HepG2 (cell line): ENCODE results near the gene RPS10. TPM values are rescaled to one million over a fixed set of nuclear protein-coding genes. Genes with fewer than 3 reads are reported as not detected.

Source experiments
- ARID2 ChIP-seq: sonication (generic); formaldehyde crosslinking; IDR thresholded peaks from 2 replicates; pipeline ENCODE4 v1.8.1; 2022; ENCODE audit warnings: mild to moderate bottlenecking, missing genetic modification reagents, borderline replicate concordance
- EED ChIP-seq: sonication (generic); formaldehyde crosslinking; IDR thresholded peaks from 2 replicates; pipeline ENCODE4 v1.5.0; 2020; ENCODE audit warnings: mild to moderate bottlenecking, missing genetic modification reagents
- HDAC2 ChIP-seq: sonication (generic); formaldehyde crosslinking; IDR thresholded peaks from 2 replicates; pipeline ENCODE4 v1.4.0; 2020; ENCODE audit warnings: missing genetic modification reagents
- HMG20A ChIP-seq: IDR thresholded peaks from 2 replicates; pipeline ENCODE4 v1.6.1; 2016; ENCODE audit warnings: borderline replicate concordance
- HMGXB4 ChIP-seq, 2 experiments: sonication (generic) in 1 of 2; formaldehyde crosslinking in 1 of 2; IDR thresholded peaks; 2 replicates each; pipeline versions ENCODE4 v1.4.0 to v1.6.1; 2018 to 2020; ENCODE audit warnings: missing genetic modification reagents in 2 of 2, borderline replicate concordance in 1 of 2, low read depth in 1 of 2, mild to moderate bottlenecking in 1 of 2, missing biosample characterization in 1 of 2
- HNF4A ChIP-seq: sonication (generic); formaldehyde crosslinking; IDR thresholded peaks from 2 replicates; pipeline ENCODE4 v1.4.0; 2020; ENCODE audit warnings: missing genetic modification reagents
- KLF16 ChIP-seq, 2 experiments: sonication (generic) in 1 of 2; formaldehyde crosslinking in 1 of 2; IDR thresholded peaks; 2 replicates each; pipeline versions ENCODE4 v1.6.1 to v1.8.0; 2016 to 2023; ENCODE audit warnings: missing genetic modification reagents in 2 of 2, missing compliant biosample characterization in 1 of 2
- KMT2B ChIP-seq: IDR thresholded peaks from 2 replicates; pipeline ENCODE4 v1.6.1; 2016; ENCODE audit warnings: missing genetic modification reagents, missing compliant biosample characterization
- NR2F6 ChIP-seq, 2 experiments: IDR thresholded peaks; 2 replicates each; pipeline ENCODE4 v1.6.1; 2016; ENCODE audit warnings: antibody characterized with exemption in 1 of 2, mild to moderate bottlenecking in 1 of 2
- POLR2AphosphoS2 ChIP-seq: IDR thresholded peaks from 2 replicates; pipeline ENCODE4 v1.6.1; 2011; ENCODE audit warnings: low read depth, low read length, improper control_type of control experiment
- PPARG ChIP-seq: conservative IDR thresholded peaks from 2 replicates; pipeline ENCODE4 v1.6.1; 2016; ENCODE audit warnings: missing biosample characterization, missing genetic modification reagents
- RFX3 ChIP-seq: IDR thresholded peaks from 2 replicates; pipeline ENCODE4 v1.6.1; 2016; ENCODE audit warnings: missing biosample characterization, missing genetic modification reagents
- SPEN ChIP-seq: sonication (generic); formaldehyde crosslinking; IDR thresholded peaks from 2 replicates; pipeline ENCODE4 v1.5.1; 2020; ENCODE audit warnings: low read depth, mild to moderate bottlenecking, missing genetic modification reagents
- SSRP1 ChIP-seq: IDR thresholded peaks from 2 replicates; pipeline ENCODE4 v1.6.1; 2016; ENCODE audit warnings: control low read depth
- TFDP1 ChIP-seq: IDR thresholded peaks from 2 replicates; pipeline ENCODE4 v1.6.1; 2016; ENCODE audit warnings: missing compliant biosample characterization, missing genetic modification reagents, borderline replicate concordance
- YEATS2 ChIP-seq: sonication (generic); formaldehyde crosslinking; IDR thresholded peaks from 2 replicates; pipeline ENCODE4 v1.4.0; 2020; ENCODE audit warnings: missing genetic modification reagents, borderline replicate concordance
- ZBTB25 ChIP-seq: IDR thresholded peaks from 2 replicates; pipeline ENCODE4 v1.6.1; 2018; ENCODE audit warnings: missing genetic modification reagents
- ZNF12 ChIP-seq: sonication (generic); formaldehyde crosslinking; IDR thresholded peaks from 2 replicates; pipeline ENCODE4 v1.5.0; 2020; ENCODE audit warnings: missing genetic modification reagents
- ZNF7 ChIP-seq: IDR thresholded peaks from 2 replicates; pipeline ENCODE4 v1.6.1; 2016; ENCODE audit warnings: missing biosample characterization, missing genetic modification reagents
- ZSCAN9 ChIP-seq: IDR thresholded peaks from 2 replicates; pipeline ENCODE4 v1.6.1; 2016; ENCODE audit warnings: borderline replicate concordance
- polyA plus RNA-seq, 8 experiments: library from polyadenylated mRNA; depleted of rRNA in 3 of 8; stranded (reverse) in 7 of 8; unstranded in 1 of 8; fragments of >200 nt; fragmentation: Illumina TruSeq in 4 of 8; extraction: Trizol in 4 of 8; gene quantifications; 2 replicates each; pipeline versions ENCODE4 v1.2.1 to v1.2.3, GENCODE V29; 2011 to 2016; ENCODE audit warnings: low read depth in 4 of 8, missing spikeins in 1 of 8, mixed read lengths in 1 of 8; ENCODE audit not compliant: insufficient read depth in 1 of 8
- total RNA-seq, 5 experiments: library from RNA; depleted of rRNA; stranded (reverse); fragments of >200 nt; fragmentation: Illumina TruSeq; extraction: Trizol; gene quantifications; 2 replicates each; pipeline ENCODE4 v1.2.3, GENCODE V29; 2016; ENCODE audit warnings: low read depth in 1 of 5
- TF ChIP-seq, protein P1 (sequence below): sonication (generic); formaldehyde crosslinking; IDR thresholded peaks from 2 replicates; pipeline ENCODE4 v1.5.0; 2020; ENCODE audit warnings: mild to moderate bottlenecking, missing genetic modification reagents

Gene RPS10
- total and polyA plus RNA-seq, 2 of the 13 experiments (the other 11 are each of a cell fraction or from before 2014, with no cell fraction given): 2,909 to 4,648 TPM

DNA sequence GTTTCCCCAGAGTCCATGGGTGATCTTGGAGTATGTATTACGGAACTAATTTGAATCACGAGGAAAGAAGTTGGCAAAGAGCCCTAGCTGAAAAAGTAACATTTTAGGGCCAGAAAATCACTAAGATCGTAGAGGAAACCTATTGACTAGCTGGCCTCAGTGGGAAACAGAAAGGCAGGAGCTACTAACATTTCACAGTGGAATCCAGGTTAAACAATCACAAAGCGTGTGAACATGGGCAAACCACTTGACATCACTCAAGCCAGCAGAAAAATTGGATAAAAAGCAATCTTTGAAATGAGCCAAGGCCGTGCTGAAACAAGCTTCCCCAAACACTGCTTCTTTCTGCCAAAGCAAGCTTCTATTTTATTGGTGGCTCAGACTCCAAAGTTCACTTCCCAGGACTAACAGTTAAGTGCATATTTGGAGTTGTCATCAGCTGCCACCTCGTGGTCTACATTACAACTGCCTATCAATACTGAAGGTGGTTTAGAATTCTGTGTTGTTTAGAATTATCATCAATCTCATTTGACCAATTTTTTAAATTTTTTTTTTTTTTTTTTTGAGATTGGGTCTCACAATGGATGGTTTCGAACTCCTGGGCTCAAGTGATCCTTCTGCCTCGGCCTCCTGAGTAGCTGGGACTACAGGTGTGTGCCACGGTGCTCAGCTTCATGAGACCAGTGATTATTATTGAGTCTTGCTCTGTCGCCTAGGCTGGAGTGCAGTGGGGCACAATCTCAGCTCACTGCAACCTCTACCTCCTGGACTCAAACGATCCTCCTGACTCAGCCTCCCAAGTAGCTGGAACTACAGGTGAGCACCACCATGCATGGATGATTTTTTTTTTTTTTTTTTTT, 10.6 kb downstream of the RPS10 start (continued):
- TF ChIP-seq YEATS2 (CRISPR knock-in tag) (no peak; the same call in 1 of the 2 replicates), HDAC2 (peak; percentile 47; the same call in 1 of the 2 replicates), ZNF7 (CRISPR knock-in tag) (no peak), PPARG (CRISPR knock-in tag) (peak; percentile 69; the same call in 1 of the 2 replicates), SPEN (peak; percentile 57; the same call in 1 of the 2 replicates), ARID2 (peak; percentile 88), KMT2B (CRISPR knock-in tag) (no peak), ZBTB25 (CRISPR knock-in tag) (no peak), TFDP1 (CRISPR knock-in tag) (no peak), HMG20A (CRISPR knock-in tag) (peak; percentile 27; the same call in 1 of the 2 replicates), POLR2AphosphoS2 (no peak; the same call in 1 of the 2 replicates), ZNF12 (CRISPR knock-in tag) (peak; percentile 73; the same call in 1 of the 2 replicates), NR2F6 (IDR thresholded peaks at IDR 0.05) (peak; percentile 23; the same call in 1 of the 2 replicates), NR2F6 (CRISPR knock-in tag; IDR thresholded peaks at IDR 0.05) (no peak), ZSCAN9 (CRISPR knock-in tag) (no peak), RFX3 (CRISPR knock-in tag) (no peak), HNF4A (CRISPR knock-in tag) (peak; percentile 94), KLF16 (CRISPR knock-in tag; IDR thresholded peaks at IDR 0.05) (peak in 1 of 2 experiments; percentile 43; a peak in 2 of 4 replicates), SSRP1 (no peak), HMGXB4 (CRISPR knock-in tag; IDR thresholded peaks at IDR 0.05; ENCODE audit: borderline replicate concordance in 1 of 2, low read depth in 1 of 2) (peak; percentile 59 to 77; a peak in 2 of 4 replicates), EED (CRISPR knock-in tag) (no peak)
- TF ChIP-seq, protein P1, sequence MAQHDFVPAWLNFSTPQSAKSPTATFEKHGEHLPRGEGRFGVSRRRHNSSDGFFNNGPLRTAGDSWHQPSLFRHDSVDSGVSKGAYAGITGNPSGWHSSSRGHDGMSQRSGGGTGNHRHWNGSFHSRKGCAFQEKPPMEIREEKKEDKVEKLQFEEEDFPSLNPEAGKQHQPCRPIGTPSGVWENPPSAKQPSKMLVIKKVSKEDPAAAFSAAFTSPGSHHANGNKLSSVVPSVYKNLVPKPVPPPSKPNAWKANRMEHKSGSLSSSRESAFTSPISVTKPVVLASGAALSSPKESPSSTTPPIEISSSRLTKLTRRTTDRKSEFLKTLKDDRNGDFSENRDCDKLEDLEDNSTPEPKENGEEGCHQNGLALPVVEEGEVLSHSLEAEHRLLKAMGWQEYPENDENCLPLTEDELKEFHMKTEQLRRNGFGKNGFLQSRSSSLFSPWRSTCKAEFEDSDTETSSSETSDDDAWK: no peak
